GF-D8 (cell line): ENCODE measurements around the gene EPAS1.

Experiments
- DNase-seq: peaks from one replicate; lab custom pipeline; 2025; lab: John Stamatoyannopoulos, UW

The EPAS1 gene

DNA sequence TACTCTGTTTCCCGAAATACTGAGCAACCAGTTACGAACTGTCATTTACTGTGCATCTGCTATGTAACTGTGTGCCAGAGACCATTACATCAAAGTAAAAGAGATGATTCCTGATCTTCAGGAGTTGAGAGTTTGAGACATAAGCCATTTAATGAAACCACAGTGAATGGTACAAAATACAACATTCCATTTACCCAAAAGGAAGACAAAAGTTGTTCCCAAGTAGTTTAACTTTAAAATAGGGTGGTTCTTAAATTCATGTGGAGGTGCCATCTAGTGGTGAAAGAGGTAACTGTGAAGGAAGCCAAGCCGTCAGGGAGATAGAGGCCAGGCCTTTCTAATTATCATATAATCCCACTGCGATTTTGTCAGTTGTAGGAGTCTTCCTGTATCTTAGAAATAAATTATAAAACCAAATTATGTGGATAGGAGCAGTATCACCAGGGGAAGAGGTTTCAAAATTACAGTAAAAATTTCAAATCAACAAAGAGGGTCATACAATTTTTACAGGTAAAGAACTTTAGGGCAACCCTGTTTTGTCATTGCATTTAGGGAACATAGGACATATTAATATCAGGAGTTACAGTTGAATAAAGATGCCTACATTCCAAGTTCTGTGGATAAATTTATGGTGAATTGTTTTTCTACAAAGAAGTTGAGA is 67.7 kb downstream of the EPAS1 start:
- no peak for DNase-seq

DNA sequence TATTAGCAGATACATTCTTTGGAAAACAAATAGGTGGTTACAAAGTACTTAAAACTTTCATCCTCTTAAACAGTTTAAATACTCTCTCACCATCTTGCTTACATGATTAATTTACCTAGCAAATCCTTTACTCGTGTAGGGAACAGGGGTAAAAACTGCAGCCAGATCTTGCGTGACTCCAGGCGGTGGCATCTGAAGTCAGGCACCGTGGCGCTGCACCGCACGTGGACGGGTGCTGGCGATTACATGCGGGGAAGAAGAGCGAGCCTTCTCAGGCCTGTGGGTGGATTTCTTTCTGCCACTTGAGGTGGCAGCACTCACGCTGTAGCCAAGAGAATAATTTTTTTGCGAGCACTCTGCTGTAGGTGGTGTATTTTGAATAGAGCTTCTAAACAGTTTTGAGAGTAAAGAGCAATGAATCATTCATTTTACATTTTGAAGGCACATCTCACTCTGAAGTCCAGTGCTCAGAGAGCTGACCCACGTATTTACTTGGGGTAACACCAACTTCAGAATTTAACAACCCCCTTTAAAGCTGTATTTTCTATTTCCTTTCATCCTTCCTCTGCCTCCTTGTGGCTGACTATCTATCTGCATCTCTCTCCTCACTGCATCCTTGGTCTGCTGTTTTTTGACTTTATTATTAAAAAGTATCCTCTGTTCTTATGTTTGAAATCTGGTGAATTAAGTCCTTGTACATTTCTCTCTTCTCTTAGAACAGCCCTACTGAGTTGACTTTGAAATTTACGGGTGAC is 68.9 kb downstream of the EPAS1 start:
- DNase-seq, result no peak

DNA sequence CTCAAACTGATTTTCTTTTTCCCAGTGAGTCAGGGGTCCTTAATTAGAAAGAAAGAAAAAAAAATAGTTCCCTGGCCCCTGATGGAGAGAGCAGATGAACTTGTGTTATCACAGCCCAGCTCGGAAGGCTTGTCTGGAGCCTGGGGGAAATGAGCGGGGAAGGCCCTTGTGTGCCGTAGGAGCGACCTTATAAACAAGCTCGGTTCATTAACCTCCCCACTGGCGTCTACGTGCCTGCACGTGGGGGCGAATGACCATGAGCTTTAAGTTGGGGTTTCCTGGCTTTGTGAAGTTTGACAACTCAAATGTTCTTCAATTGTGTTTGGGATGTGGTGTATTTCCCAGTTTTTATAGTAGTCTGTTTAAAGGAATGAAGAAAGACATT is 69.5 kb downstream of the EPAS1 start:
- no peak for DNase-seq

DNA sequence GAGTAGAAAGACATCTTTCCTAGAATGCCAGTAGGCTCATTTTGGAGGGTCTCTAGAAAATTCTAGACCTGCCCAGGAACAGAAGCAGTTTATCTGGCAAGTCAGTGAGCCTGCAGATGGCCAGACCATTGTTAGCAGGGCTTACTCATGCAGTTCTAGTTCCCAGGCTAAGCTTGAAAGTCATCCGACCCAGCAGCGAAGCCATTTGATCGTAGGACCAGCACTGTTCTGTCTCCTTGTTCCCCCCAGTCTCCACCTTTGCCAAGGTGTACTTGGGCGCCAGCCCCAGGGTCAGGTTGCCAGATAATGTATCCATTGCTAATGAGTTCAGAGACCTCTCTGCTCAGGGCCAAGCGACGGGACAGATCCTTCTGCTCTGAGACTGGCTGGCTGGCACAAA is 70.1 kb downstream of the EPAS1 start:
- no peak for DNase-seq

DNA sequence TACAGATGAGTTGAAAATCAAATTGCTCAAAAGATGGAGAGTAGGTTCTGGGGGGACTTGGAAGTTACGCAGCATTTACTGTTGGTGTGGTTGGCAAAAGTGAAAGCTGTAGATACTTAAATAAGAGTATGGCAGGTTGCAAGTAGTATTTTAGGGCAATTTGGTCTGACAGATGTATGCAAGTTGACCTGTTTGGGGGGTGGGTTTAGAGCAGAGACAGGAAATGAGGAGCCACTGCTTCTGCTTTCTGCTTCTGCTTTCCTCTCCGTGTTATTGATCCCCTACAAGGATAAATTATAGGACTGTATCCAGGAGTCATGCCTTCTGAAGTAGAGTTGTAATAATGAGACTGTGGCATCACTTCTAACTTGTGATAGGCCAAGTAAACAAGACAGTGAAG is 71.2 kb downstream of the EPAS1 start:
- DNase-seq, result no peak

DNA sequence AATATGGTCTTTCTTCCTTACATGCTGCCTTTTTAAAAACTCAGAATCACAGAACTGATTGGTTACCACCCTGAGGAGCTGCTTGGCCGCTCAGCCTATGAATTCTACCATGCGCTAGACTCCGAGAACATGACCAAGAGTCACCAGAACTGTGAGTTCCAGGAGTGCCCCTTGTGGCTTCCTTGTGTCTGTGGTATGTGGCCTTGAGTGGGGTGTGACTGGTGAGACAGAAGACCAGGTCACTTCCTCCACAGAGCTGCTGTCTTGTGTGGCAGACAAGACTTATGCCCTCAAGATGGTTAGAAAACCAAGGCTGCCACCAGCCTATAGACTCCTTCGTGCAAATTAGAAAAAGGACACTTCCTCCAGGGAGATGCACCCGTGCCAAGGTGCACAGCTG is 72.6 kb downstream of the EPAS1 start:
- no peak for DNase-seq

DNA sequence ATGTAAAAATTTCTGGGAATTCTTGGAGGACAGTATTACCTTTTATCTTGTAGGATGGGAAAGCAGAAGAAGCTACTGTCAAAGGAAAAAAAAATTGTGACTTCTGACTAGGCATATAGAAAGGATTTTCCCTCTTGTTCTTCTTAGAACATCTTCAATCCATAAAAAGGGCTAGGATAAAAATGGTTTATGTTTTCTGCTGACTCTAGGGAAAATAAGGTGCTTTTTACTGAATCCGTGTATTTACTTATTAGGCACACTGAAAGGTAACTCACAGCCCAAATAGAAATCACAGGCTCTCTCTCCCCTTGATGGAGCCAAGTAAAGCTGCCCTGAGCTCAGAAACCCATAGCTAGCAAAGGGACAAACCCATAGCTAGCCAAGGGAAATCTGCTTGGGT is 74.6 kb downstream of the EPAS1 start:
- no peak for DNase-seq

DNA sequence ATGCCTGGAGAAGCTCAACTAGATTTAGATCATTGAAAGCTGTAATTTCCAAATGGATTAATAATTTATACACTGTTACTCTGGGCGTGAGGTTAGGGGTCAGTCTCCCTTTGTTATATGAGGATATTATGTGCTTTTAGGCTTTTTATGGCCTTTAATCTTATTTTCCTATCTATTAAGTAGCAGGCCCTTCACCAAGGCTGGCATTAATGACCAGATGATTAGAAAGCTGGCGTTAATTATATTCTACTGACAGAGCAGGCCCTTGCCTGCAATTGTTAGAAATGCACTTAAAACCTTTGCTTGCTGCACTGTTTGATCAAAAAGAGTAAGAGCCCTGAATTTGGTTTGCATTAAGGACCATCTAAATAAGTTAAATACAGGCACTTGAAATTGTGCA is 75.3 kb downstream of the EPAS1 start:
- DNase-seq, result no peak

DNA sequence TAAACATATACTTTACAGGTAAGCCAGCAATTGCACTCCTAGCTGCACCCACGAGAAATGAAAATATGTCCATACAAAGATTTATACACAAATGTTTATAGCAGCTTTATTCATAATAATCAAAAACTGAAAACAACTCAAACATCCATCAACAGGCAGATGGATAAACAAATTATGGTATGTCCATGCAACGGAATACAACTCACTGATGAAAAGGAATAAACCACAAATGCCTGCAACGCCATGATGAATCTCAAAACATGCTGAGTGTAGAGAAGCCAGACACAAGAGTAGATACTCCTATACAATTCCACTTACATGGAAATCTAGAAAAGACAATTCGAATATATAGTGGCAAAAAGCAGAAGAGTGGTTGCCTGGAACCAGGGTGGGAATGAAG is 76.0 kb downstream of the EPAS1 start:
- DNase-seq, result no peak

DNA sequence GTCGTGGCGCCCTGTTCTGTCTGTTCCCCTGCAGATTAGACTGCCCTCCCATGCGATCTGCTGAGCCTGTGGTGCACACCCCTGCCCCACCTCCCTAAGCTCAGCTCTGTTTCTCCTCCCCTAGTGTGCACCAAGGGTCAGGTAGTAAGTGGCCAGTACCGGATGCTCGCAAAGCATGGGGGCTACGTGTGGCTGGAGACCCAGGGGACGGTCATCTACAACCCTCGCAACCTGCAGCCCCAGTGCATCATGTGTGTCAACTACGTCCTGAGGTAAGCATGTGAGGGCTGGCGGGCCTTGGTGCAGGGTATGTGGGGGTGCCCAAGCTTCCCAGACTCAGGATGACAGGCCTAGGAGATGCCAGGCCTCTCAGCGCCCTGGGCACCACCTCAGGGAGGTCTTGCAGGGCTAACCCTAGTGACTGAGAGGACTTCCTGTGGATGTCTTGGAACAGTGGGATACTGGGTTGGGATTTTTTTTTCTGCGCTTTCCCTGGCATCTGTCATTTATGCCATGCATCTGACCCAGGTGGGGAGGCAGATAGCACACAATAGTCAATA is 78.4 kb downstream of the EPAS1 start:
- DNase-seq, result no peak

DNA sequence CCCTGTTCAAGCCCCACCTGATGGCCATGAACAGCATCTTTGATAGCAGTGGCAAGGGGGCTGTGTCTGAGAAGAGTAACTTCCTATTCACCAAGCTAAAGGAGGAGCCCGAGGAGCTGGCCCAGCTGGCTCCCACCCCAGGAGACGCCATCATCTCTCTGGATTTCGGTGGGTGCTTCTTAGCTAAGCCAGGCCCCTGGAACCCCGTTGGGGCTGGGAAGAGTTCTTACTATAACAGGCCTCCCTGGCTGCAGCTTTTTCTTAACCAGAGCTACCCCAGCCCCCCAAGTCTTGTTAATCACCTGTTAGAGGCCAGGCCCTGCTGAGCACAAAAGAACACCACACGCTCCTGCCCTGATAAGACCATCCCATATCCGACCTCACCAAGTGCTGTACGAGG is 79.4 kb downstream of the EPAS1 start:
- DNase-seq, result no peak

DNA sequence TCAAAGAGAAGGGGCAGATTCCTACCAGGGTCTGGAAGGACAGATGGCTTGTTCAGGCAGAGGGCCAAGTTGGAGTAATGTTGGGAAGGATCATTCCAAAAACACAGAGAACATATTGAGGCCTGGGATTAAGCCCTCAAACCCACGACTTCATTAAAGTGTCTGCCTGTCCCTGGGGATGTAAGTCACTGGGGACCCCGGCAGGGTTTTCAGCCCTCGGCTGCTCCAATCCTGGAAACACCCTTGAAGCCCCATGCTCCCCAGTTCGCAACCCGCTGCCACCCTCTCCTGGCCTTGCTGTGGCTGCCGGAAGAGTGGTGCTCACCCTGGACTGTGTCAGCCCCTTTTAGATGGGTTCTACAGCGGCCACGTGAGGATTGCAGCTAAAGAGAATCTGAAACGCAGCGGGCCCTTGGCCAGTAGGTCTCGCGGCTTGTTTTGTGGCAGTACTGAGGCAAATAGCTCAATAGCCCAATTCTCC is 79.9 kb downstream of the EPAS1 start:
- DNase-seq, result no peak

DNA sequence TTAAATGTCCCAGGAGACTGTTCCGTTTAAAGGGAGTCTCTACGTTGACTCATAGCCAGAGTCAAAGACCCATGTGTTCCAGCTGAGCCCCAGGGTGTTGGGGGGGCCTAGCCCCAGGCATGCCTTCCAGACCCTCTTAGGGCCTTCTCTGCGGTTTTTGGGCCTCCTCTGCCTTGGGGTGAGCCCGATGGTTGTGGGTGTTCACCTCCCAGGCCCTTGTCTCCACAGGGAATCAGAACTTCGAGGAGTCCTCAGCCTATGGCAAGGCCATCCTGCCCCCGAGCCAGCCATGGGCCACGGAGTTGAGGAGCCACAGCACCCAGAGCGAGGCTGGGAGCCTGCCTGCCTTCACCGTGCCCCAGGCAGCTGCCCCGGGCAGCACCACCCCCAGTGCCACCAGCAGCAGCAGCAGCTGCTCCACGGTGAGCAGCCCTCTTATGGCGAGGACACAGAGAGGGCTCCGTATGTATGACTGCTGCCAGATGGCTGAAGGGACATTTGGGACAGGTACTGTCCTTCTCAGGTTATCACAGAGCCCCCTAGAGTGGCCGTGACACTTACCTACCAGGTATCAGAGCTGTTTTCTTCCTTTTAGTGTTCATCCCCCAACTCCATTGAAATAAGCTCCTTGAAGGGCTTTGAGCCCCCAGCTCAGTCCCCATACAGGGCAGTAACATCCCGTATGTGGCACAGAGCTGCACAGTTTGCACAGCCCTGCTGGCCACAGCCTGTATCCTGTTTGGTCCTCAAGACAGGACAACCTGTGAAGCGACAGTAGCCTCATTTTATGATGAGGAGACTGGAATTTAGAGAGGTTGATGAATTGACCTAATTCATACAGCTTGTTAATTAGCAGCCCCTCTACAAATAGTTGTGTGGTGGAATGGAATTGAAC is 80.7 kb downstream of the EPAS1 start:
- DNase-seq, result no peak

DNA sequence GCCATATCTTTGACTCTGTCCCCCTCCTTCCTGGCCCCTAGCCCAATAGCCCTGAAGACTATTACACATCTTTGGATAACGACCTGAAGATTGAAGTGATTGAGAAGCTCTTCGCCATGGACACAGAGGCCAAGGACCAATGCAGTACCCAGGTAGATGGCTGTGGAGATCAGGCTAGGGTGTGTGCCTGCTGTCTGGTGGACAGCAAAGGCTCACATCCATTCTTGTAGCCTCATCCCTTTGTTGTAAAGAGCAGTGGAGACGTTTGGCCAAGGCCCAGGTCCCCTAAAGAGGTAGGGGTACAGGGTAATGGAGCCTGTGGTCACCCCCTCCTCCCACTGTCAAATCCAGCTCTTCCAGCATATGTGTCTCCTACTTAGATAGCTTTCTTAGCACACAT is 81.4 kb downstream of the EPAS1 start:
- no peak for DNase-seq

DNA sequence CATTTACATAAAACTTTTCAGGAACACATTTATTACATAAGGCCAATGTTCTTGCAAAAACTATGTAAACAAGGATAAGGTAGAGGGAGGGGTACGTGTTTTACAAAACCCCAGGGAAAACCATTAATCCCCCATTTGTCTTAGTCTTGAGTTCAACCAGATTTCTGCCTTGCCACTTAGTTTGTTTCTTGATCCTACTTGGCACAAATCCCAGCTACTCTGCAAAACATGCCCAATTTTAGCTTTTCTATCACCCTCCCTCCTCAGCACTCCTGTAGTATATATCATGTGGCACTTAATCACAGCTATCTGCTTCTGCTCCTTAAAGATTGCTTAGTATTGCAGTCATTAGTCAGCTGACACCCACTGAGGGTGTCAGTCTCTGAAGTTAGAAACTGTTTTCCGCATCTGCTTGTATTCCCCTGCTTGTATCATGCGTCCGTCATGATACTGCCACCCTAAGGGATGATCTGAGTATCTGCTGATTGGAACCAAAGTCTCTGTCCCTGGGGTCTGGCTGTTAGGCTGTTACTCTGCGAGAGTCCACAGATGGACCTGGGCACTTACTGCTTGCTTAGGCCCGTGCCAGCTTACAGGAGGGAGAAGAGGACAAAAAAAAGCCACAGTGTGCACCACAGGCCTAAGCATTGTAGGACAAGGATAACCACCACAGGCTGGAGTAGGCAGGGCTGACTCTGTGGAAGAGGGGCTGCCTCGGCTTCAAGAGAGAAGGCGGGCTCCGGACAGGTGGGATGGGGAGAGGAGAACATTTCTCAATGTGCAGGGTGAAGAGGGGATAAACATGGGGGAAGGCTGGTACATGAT is 82.2 kb downstream of the EPAS1 start:
- no peak for DNase-seq

DNA sequence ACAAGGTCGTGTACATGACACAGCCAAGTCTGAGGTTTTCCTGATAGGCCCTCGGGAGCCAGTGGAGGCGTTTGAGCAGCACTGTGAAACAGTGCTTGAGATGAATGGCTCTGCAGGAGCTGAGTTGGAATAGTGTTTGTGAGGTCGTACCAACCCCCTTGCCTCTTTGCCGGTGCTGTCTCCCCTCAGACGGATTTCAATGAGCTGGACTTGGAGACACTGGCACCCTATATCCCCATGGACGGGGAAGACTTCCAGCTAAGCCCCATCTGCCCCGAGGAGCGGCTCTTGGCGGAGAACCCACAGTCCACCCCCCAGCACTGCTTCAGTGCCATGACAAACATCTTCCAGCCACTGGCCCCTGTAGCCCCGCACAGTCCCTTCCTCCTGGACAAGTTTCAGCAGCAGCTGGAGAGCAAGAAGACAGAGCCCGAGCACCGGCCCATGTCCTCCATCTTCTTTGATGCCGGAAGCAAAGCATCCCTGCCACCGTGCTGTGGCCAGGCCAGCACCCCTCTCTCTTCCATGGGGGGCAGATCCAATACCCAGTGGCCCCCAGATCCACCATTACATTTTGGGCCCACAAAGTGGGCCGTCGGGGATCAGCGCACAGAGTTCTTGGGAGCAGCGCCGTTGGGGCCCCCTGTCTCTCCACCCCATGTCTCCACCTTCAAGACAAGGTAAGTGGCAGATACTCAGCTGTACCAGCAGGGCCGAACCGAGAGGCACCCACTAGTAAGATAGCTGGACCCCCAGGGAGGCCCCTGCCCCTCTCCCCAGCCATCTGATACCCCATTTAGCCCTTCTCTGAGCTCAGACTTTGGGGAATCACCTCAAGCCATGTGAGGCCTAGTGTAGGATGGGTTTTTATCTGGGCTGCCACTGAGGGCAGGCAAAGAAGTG is 83.1 kb downstream of the EPAS1 start:
- DNase-seq, result no peak

DNA sequence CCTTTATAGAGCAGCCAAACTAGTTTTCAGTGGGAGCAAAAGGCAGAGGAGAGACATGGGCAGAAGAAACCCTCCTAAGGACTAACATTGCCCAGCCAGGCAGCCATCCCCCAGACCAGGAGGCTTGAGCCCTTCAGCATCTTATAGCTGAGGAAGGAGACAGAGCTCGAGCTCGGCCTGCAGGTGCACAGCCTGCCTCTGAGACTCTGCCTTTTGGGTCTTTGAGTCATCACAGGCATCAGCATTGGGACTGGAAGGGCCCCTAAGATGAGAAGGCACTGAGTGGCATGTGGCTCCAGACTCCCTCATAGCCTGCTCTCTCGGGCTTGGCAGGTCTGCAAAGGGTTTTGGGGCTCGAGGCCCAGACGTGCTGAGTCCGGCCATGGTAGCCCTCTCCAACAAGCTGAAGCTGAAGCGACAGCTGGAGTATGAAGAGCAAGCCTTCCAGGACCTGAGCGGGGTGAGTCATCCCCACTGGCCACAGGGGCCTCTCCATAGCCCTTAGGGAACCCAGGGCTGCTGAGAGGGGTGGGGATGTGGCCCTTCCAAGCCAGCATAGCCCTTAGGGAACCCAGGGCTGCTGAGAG is 84.1 kb downstream of the EPAS1 start:
- DNase-seq, result no peak

DNA sequence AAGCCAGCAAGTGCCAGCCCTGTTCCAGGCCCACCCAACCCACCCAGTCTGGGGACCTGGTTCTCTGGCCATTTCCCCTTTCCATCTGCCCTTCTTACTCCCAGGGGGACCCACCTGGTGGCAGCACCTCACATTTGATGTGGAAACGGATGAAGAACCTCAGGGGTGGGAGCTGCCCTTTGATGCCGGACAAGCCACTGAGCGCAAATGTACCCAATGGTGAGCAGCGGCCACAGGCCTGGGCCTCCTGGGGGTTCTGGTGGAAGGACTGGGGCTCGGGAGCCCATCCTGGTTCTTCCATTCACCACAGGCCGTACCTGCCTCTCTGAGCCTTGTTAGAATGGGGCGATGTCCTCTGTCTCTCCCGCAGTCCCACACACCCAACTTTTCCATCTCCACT is 84.7 kb downstream of the EPAS1 start:
- no peak for DNase-seq

DNA sequence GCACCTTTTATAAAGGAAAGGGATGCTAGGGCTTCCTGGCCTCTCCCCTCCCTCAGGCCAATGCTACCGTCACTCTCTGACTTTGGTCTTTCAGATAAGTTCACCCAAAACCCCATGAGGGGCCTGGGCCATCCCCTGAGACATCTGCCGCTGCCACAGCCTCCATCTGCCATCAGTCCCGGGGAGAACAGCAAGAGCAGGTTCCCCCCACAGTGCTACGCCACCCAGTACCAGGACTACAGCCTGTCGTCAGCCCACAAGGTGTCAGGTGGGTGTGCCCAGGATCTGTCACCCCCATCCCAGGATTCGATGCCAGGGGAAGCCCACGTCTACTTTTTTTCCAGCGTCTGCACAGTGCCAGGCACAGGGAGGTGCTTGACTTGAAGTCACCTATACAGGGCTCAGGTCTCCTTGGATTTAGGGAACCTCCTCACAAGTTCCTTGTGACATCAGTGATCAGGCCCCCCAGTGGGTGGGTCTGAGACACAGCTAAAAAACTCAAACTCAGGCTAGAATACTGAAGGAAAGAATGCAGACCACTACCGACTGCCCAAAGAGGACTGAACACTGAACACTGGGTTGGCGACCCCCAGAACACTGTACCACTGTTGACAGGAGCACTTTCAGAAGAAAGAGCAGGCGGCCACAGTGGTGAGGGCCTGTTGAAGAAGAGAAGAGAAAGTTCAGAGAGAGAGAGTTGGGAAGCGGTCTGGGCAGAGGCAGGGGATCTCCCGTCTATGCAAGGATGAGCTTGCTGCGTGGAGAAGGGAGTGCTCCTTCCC is 85.3 kb downstream of the EPAS1 start:
- no peak for DNase-seq

DNA sequence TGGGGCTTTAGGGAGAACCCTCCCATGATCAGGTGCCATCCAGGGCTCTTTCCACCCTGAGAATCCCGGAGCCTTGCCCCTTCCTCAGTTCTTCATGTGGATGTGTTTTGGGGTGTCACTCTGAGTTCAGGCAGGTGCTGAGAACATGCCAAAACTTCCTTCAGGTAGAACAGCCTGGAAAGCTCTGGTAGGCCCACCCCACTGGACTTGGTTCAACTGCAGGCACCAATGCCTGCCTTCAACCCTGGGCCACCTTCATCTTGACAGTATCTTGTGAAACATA is 85.8 kb downstream of the EPAS1 start:
- no peak for DNase-seq
